ENCODE results near the gene COBLL1. TPM values are rescaled to one million over a fixed set of nuclear protein-coding genes. Genes with fewer than 3 reads are reported as not detected.

Gene COBLL1
- total RNA-seq, 1 donor from 2014 or later, result 1.0 TPM

DNA sequence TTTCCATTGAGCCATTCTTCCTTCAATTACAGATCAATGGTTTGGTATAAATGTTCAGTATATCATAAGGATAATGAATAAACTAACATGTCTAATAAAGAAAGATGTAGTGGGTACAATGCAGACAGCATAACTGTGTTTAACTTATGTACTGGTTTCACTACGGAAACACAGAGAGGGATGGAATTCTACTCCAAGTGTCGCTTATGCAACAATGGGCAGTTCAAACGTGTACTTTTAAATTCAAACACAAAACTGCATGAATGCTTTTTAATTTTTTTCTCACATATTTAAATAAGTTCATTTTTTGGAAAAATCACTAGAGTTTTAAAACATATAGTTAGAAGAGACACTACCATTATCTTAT lies 74.7 kb downstream of the COBLL1 start:
- H2AFZ ChIP-seq (replicated peaks), result no peak overlapping the region
- no peak overlapping the region for H3K27ac ChIP-seq
- H3K4me1 Mint-ChIP-seq, result peaks cover 5% of the 10 kb centered on the region
- no peaks in the 10 kb centered on the region for H3F3A ChIP-seq (ENCODE audit: low read depth)
- H3K27me3 ChIP-seq, result no peaks in the 10 kb centered on the region
- H3K4me1 ChIP-seq, result no peaks in the 10 kb centered on the region
- no peak overlapping the region for H3K4me2 ChIP-seq
- TF ChIP-seq EZH2 (IDR thresholded peaks at IDR 0.05) (no peak), EZH2phosphoT487 (IDR thresholded peaks at IDR 0.05) (no peak)
- TF ChIP-seq, protein P1, sequence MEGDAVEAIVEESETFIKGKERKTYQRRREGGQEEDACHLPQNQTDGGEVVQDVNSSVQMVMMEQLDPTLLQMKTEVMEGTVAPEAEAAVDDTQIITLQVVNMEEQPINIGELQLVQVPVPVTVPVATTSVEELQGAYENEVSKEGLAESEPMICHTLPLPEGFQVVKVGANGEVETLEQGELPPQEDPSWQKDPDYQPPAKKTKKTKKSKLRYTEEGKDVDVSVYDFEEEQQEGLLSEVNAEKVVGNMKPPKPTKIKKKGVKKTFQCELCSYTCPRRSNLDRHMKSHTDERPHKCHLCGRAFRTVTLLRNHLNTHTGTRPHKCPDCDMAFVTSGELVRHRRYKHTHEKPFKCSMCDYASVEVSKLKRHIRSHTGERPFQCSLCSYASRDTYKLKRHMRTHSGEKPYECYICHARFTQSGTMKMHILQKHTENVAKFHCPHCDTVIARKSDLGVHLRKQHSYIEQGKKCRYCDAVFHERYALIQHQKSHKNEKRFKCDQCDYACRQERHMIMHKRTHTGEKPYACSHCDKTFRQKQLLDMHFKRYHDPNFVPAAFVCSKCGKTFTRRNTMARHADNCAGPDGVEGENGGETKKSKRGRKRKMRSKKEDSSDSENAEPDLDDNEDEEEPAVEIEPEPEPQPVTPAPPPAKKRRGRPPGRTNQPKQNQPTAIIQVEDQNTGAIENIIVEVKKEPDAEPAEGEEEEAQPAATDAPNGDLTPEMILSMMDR (IDR thresholded peaks at IDR 0.05), result no peak
- H4K20me1 ChIP-seq (ENCODE audit: low read depth), result no peaks in the 10 kb centered on the region
- no peak overlapping the region for H3K27ac Mint-ChIP-seq
- H3K9me3 Mint-ChIP-seq, result no peaks in the 10 kb centered on the region
- no peaks in the 10 kb centered on the region for H3K27me3 Mint-ChIP-seq (ENCODE audit: insufficient read depth, low read depth)
- no peak for DNase-seq (ENCODE audit: low spot score)
- no peak overlapping the region for H3K4me3 Mint-ChIP-seq
- H3K36me3 ChIP-seq, result no peaks in the 10 kb centered on the region
- no peaks in the 10 kb centered on the region for H3K79me2 ChIP-seq (ENCODE audit: low read depth)
- H3K9me3 ChIP-seq (ENCODE audit: low read depth), result no peaks in the 10 kb centered on the region
- no peaks in the 10 kb centered on the region for H3K36me3 Mint-ChIP-seq
- H3K9ac ChIP-seq, result no peak overlapping the region
- no peak overlapping the region for H3K4me3 ChIP-seq

DNA sequence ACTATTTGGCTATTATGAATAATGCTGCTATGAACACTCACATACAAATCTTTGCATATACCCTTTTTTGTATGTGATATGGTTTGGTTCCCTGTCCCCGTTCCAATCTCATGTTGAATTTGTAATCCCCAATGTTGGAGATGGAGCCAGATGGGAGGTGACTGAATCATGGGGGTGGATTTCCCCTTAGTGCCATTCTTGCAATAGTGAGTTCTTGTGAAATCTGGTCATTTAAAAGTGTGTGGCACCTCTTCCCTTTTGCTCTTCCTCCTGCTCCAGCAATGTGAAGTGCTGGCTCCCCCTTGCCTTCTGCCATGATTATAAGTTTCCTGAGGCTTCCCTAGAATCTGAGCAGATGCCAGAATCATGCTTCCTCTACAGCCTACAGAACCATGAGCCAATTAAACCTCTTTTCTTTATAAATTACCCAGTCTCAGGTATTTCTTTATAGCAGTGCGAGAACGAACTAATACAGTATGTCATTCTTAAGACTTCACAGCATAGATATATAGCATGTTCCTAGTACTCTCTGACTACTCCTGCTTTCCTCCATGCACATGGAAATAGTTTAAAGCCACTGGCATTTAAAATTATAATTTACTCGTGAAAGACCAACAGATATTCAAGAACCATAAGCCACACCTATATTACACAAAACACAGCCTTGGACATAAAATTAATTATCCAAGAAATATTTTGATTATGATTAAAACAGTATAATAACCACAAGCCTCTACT lies 75.2 kb downstream of the COBLL1 start:
- H3K36me3 Mint-ChIP-seq, result no peaks in the 10 kb centered on the region
- Histone ChIP-seq H3K36me3 (no peaks in the 10 kb centered on the region), H4K20me1 (ENCODE audit: low read depth) (no peaks in the 10 kb centered on the region), H3K4me3 (no peak overlapping the region), H2AFZ (replicated peaks) (no peak overlapping the region), H3K9me3 (ENCODE audit: low read depth) (no peaks in the 10 kb centered on the region), H3K27me3 (no peaks in the 10 kb centered on the region), H3K27ac (no peak overlapping the region), H3F3A (ENCODE audit: low read depth) (no peaks in the 10 kb centered on the region), H3K4me1 (no peaks in the 10 kb centered on the region), H3K9ac (no peak overlapping the region), H3K79me2 (ENCODE audit: low read depth) (no peaks in the 10 kb centered on the region), H3K4me2 (no peak overlapping the region)
- H3K27me3 Mint-ChIP-seq (ENCODE audit: insufficient read depth, low read depth), result no peaks in the 10 kb centered on the region
- no peak overlapping the region for H3K4me3 Mint-ChIP-seq
- no peaks in the 10 kb centered on the region for H3K9me3 Mint-ChIP-seq
- peaks cover 1% of the 10 kb centered on the region for H3K4me1 Mint-ChIP-seq
- no peak for DNase-seq (ENCODE audit: low spot score)
- no peak overlapping the region for H3K27ac Mint-ChIP-seq
- TF ChIP-seq, protein P1 (IDR thresholded peaks at IDR 0.05), result no peak
- TF ChIP-seq EZH2phosphoT487 (IDR thresholded peaks at IDR 0.05), result no peak
- TF ChIP-seq EZH2 (IDR thresholded peaks at IDR 0.05), result no peak

DNA sequence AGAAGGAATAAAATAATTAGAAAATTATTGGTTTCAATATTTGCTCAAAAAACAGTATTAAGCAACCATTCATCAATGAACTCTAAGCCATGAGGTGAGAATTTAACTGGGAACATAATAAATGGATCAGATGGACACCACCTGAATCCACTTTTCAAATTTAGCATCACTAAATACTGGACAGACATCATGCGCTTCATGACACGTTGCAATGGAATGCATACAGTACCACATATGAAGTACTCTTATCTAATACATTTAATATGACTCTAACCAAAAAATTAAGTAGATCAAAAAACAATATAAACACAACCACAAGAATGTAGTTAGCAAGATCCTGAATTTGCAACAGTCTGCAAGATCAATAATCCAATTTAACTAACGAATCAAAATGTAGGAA lies 76.6 kb downstream of the COBLL1 start:
- TF ChIP-seq EZH2phosphoT487 (IDR thresholded peaks at IDR 0.05), result no peak
- TF ChIP-seq EZH2 (IDR thresholded peaks at IDR 0.05), result no peak
- TF ChIP-seq, protein P1 (IDR thresholded peaks at IDR 0.05), result no peak
- no peaks in the 10 kb centered on the region for H3F3A ChIP-seq (ENCODE audit: low read depth)
- no peak for DNase-seq (ENCODE audit: low spot score)
- no peaks in the 10 kb centered on the region for H3K79me2 ChIP-seq (ENCODE audit: low read depth)
- H3K36me3 ChIP-seq, result no peaks in the 10 kb centered on the region
- H3K4me1 Mint-ChIP-seq, result no peaks in the 10 kb centered on the region
- H3K4me2 ChIP-seq, result no peak overlapping the region
- H3K27me3 ChIP-seq, result no peaks in the 10 kb centered on the region
- no peak overlapping the region for H3K4me3 Mint-ChIP-seq
- no peak overlapping the region for H3K27ac ChIP-seq
- H3K36me3 Mint-ChIP-seq, result no peaks in the 10 kb centered on the region
- H3K4me3 ChIP-seq, result no peak overlapping the region
- H2AFZ ChIP-seq (replicated peaks), result no peak overlapping the region
- no peak overlapping the region for H3K9ac ChIP-seq
- no peaks in the 10 kb centered on the region for H3K9me3 ChIP-seq (ENCODE audit: low read depth)
- H3K4me1 ChIP-seq, result no peaks in the 10 kb centered on the region
- H3K27me3 Mint-ChIP-seq (ENCODE audit: insufficient read depth, low read depth), result no peaks in the 10 kb centered on the region
- H3K27ac Mint-ChIP-seq, result no peak overlapping the region
- no peaks in the 10 kb centered on the region for H4K20me1 ChIP-seq (ENCODE audit: low read depth)
- H3K9me3 Mint-ChIP-seq, result no peaks in the 10 kb centered on the region

Measured in neural progenitor cell (in vitro differentiated cells).